ENCODE results near the gene NPHP4. TPM values are rescaled to one million over a fixed set of nuclear protein-coding genes. Genes with fewer than 3 reads are reported as not detected.

NPHP4 gene
- polyA plus RNA-seq, 4 donors = 1.4 to 10.0 (median 2.8) TPM

DNA sequence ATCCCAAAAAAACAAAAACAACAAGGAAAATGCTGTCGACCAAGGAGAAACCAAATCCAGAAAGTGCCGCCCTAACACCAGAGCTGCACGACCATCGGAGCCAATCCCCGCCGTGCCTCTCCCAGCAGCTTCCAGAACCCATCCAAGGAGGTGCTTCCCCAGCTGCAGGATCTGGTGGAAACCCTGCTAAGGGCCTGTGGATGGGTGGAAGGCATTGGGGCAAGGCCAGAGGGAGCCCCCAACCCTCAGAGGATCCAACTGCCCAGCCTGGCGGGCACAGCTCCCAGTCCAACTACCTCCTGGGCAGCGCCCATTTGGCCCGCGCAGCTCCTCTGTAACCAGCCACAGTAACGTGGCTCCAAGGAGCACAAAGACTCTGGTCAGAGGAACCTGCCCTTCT is 81.6 kb downstream of the NPHP4 start:
- DNase-seq (no peak), FAIRE-seq (no peak)
- WGBS, 3 donors = 97 to 98% (median 98%) methylated on average over 11 of the region's 11 CpGs
- Histone ChIP-seq H3K27ac (ENCODE audit: low read depth in 1 of 3, low read length in 2 of 3) (no peak overlapping the region), H3K9me3 (ENCODE audit: control insufficient read depth in 2 of 2, insufficient read depth in 1 of 2, low read depth in 1 of 2, low read length in 1 of 2) (no peaks in the 10 kb centered on the region), H3K27me3 (ENCODE audit: control insufficient read depth in 3 of 3, insufficient read depth in 3 of 3, low read length in 3 of 3) (no peaks in the 10 kb centered on the region), H3K4me1 (ENCODE audit: control insufficient read depth in 3 of 3, insufficient read depth in 2 of 3, low read depth in 1 of 3, low read length in 2 of 3) (no peaks in the 10 kb centered on the region), H3K36me3 (ENCODE audit: control insufficient read depth in 3 of 3, insufficient read depth in 2 of 3, low read depth in 1 of 3, low read length in 3 of 3) (peaks cover 0 to 19% (median 0%) of the 10 kb centered on the region in 3 donors), H3K4me3 (ENCODE audit: low read depth in 1 of 3, low read length in 3 of 3) (no peak overlapping the region)

DNA sequence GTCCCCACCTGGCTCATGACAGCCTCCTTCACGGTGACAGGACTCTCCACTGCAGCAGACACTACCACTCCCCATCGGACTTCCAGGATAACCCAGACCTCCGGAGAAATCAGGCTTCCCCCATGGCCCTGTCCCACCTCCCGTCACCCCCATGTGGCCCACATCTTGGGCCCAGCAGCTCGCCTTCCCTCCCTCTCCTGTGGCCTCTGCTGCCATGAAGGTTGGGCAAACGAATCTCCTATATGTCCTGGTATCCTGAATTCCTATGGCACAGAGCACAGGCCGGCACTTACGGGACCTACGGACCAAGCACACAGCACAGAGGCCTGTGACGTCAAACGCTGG is 82.0 kb downstream of the NPHP4 start:
- DNase-seq (no peak), FAIRE-seq (no peak)
- Histone ChIP-seq H3K27ac (ENCODE audit: low read depth in 1 of 3, low read length in 2 of 3) (no peak overlapping the region), H3K9me3 (ENCODE audit: control insufficient read depth in 2 of 2, insufficient read depth in 1 of 2, low read depth in 1 of 2, low read length in 1 of 2) (no peaks in the 10 kb centered on the region), H3K27me3 (ENCODE audit: control insufficient read depth in 3 of 3, insufficient read depth in 3 of 3, low read length in 3 of 3) (no peaks in the 10 kb centered on the region), H3K4me3 (ENCODE audit: low read depth in 1 of 3, low read length in 3 of 3) (no peak overlapping the region), H3K36me3 (ENCODE audit: control insufficient read depth in 3 of 3, insufficient read depth in 2 of 3, low read depth in 1 of 3, low read length in 3 of 3) (peaks cover 0 to 23% (median 0%) of the 10 kb centered on the region in 3 donors), H3K4me1 (ENCODE audit: control insufficient read depth in 3 of 3, insufficient read depth in 2 of 3, low read depth in 1 of 3, low read length in 2 of 3) (no peaks in the 10 kb centered on the region)
- WGBS, 3 donors = 92 to 98% (median 94%) methylated on average over 11 of the region's 11 CpGs

DNA sequence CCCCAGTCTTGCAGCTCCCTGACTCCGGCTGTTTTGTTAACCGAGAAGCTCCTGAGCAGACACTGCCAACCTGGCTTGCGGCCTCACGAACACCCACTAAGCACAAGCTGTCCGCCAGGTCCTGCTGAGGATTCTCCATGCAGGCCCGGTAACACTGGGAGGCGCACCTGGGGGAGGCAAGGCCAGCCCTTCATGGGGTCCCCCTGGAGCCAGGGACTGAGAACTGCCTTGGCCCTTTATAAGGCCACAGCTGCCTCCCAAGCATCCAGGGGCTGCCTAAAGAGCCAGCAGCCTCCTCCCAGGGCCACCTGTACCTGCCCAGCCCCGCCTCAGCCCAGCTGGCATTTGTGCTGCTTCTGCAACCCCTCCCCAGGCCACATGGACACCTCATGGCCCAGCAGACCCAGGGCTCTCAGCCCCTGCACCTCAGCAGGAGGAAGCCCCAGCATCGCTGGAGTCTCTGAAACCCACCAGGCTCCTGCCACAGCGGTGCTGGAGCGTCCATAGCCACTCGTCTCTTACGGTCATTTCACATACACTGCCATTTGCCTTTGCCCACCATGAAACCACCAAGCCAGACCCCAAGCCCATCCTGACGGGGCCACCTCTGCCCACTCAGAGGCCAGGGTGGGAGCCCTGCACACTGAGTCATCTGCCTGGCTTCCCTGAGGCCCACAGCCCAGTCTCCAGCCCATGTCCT is 82.5 kb downstream of the NPHP4 start:
- no peak overlapping the region for H3K27ac ChIP-seq (ENCODE audit: low read depth in 1 of 3, low read length in 2 of 3)
- 95 to 97% (median 96%) methylated on average over 14 of the region's 14 CpGs for WGBS, 3 donors
- H3K4me3 ChIP-seq (ENCODE audit: low read depth in 1 of 3, low read length in 3 of 3) = no peak overlapping the region
- H3K36me3 ChIP-seq (ENCODE audit: control insufficient read depth in 3 of 3, insufficient read depth in 2 of 3, low read depth in 1 of 3, low read length in 3 of 3) = peaks cover 0 to 22% (median 2%) of the 10 kb centered on the region in 3 donors
- no peaks in the 10 kb centered on the region for H3K9me3 ChIP-seq (ENCODE audit: control insufficient read depth in 2 of 2, insufficient read depth in 1 of 2, low read depth in 1 of 2, low read length in 1 of 2)
- no peaks in the 10 kb centered on the region for H3K27me3 ChIP-seq (ENCODE audit: control insufficient read depth in 3 of 3, insufficient read depth in 3 of 3, low read length in 3 of 3)
- FAIRE-seq (no peak), DNase-seq (no peak)
- no peaks in the 10 kb centered on the region for H3K4me1 ChIP-seq (ENCODE audit: control insufficient read depth in 3 of 3, insufficient read depth in 2 of 3, low read depth in 1 of 3, low read length in 2 of 3)

DNA sequence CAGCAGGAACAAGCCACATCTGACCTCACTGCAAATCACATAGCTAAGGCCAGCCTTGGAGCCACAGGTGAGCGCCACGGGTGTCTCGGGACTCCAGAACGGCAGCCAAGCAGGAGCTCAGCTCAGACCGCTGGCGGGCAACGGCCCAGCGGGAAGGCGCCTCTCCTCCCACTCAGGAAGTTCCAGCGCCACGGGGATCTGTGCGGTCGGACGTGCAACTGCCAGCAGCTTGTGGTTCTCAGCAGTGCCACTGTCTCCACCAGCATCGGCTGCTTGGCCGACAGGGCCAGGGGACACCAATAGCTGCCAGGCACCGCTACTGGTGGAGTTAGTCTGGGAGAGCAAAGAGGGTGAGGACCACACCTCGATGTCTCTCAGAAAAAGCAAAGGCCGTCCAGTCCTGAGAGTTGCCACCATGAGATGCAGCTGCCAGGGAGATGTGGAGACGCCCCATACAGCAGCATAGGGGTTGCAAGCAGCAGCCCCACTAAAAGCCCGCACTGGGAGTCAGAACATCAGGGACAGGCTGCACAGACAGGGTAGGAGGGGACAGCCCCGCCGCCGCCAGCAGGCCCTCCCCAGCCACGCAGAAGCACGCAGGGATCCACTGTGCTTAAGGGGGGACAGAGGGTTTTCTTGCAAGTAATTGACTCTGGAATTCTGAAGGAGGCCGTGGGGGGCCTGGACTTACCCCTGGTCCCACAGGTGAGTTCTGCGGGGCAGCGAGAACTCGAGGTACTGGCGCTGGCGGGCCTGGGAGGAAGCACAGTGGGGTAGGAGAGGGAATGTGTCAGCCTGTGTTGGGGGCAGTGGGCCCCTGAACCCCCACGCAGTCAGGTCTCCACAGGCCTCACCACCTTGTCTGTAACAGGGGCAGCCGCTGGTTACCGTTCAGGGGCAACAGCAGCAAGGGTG is 83.5 kb downstream of the NPHP4 start:
- DNase-seq = no peak
- Histone ChIP-seq H3K27ac (ENCODE audit: low read depth in 1 of 3, low read length in 2 of 3) (no peak overlapping the region), H3K27me3 (ENCODE audit: control insufficient read depth in 3 of 3, insufficient read depth in 3 of 3, low read length in 3 of 3) (no peaks in the 10 kb centered on the region), H3K4me3 (ENCODE audit: low read depth in 1 of 3, low read length in 3 of 3) (no peak overlapping the region), H3K9me3 (ENCODE audit: control insufficient read depth in 2 of 2, insufficient read depth in 1 of 2, low read depth in 1 of 2, low read length in 1 of 2) (no peaks in the 10 kb centered on the region), H3K36me3 (ENCODE audit: control insufficient read depth in 3 of 3, insufficient read depth in 2 of 3, low read depth in 1 of 3, low read length in 3 of 3) (peaks cover 0 to 27% (median 3%) of the 10 kb centered on the region in 3 donors), H3K4me1 (ENCODE audit: control insufficient read depth in 3 of 3, insufficient read depth in 2 of 3, low read depth in 1 of 3, low read length in 2 of 3) (no peaks in the 10 kb centered on the region)
- no peak for FAIRE-seq
- 95% methylated on average over 34 to 35 of the region's 35 CpGs for WGBS, 3 donors

- DNase-seq (no peak), FAIRE-seq (no peak)
- H3K36me3 ChIP-seq (ENCODE audit: control insufficient read depth in 3 of 3, insufficient read depth in 2 of 3, low read depth in 1 of 3, low read length in 3 of 3) = peaks cover 0 to 29% (median 3%) of the 10 kb centered on the region in 3 donors
- no peaks in the 10 kb centered on the region for H3K27me3 ChIP-seq (ENCODE audit: control insufficient read depth in 3 of 3, insufficient read depth in 3 of 3, low read length in 3 of 3)
- H3K4me3 ChIP-seq (ENCODE audit: low read depth in 1 of 3, low read length in 3 of 3) = no peak overlapping the region
- H3K9me3 ChIP-seq (ENCODE audit: control insufficient read depth in 2 of 2, insufficient read depth in 1 of 2, low read depth in 1 of 2, low read length in 1 of 2) = no peaks in the 10 kb centered on the region
- H3K27ac ChIP-seq (ENCODE audit: low read depth in 1 of 3, low read length in 2 of 3) = no peak overlapping the region
- 95 to 97% (median 95%) methylated on average over 8 of the region's 8 CpGs for WGBS, 3 donors
- no peaks in the 10 kb centered on the region for H3K4me1 ChIP-seq (ENCODE audit: control insufficient read depth in 3 of 3, insufficient read depth in 2 of 3, low read depth in 1 of 3, low read length in 2 of 3)
Observed at GRCh38 chr1:5907966-5908365, 84.3 kb downstream of the NPHP4 start.

- WGBS, 3 donors = 94 to 96% (median 95%) methylated on average over 11 of the region's 11 CpGs
- H3K27ac ChIP-seq (ENCODE audit: low read depth in 1 of 3, low read length in 2 of 3) = no peak overlapping the region
- H3K4me1 ChIP-seq (ENCODE audit: control insufficient read depth in 3 of 3, insufficient read depth in 2 of 3, low read depth in 1 of 3, low read length in 2 of 3) = no peaks in the 10 kb centered on the region
- no peaks in the 10 kb centered on the region for H3K9me3 ChIP-seq (ENCODE audit: control insufficient read depth in 2 of 2, insufficient read depth in 1 of 2, low read depth in 1 of 2, low read length in 1 of 2)
- H3K4me3 ChIP-seq (ENCODE audit: low read depth in 1 of 3, low read length in 3 of 3) = no peak overlapping the region
- DNase-seq = no peak
- peaks cover 0 to 29% (median 3%) of the 10 kb centered on the region in 3 donors for H3K36me3 ChIP-seq (ENCODE audit: control insufficient read depth in 3 of 3, insufficient read depth in 2 of 3, low read depth in 1 of 3, low read length in 3 of 3)
- no peak for FAIRE-seq
- no peaks in the 10 kb centered on the region for H3K27me3 ChIP-seq (ENCODE audit: control insufficient read depth in 3 of 3, insufficient read depth in 3 of 3, low read length in 3 of 3)
Observed at GRCh38 chr1:5907386-5907785, 84.8 kb downstream of the NPHP4 start.

DNA sequence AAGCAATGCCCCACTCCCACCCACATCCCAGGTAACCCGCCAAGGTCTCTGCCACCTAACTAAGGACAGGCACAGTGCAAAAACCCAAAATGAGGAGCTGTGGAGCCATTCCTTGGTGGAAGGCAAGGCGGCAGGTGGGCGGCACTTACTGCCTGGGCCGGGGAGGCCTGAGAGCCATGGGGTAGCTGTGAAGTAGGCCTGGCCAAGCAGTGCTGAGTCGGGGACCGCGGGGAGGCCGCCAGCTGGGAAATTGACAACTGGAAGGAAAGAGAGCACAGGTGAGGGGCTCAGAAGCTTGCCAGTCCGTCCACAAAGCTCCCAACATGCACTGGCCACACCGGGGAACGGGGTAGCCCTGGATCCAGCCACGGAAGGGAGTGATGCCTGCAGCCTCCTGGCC is 85.3 kb downstream of the NPHP4 start:
- Histone ChIP-seq H3K4me1 (ENCODE audit: control insufficient read depth in 3 of 3, insufficient read depth in 2 of 3, low read depth in 1 of 3, low read length in 2 of 3) (no peaks in the 10 kb centered on the region), H3K9me3 (ENCODE audit: control insufficient read depth in 2 of 2, insufficient read depth in 1 of 2, low read depth in 1 of 2, low read length in 1 of 2) (no peaks in the 10 kb centered on the region), H3K27ac (ENCODE audit: low read depth in 1 of 3, low read length in 2 of 3) (no peak overlapping the region), H3K4me3 (ENCODE audit: low read depth in 1 of 3, low read length in 3 of 3) (no peak overlapping the region), H3K27me3 (ENCODE audit: control insufficient read depth in 3 of 3, insufficient read depth in 3 of 3, low read length in 3 of 3) (no peaks in the 10 kb centered on the region), H3K36me3 (ENCODE audit: control insufficient read depth in 3 of 3, insufficient read depth in 2 of 3, low read depth in 1 of 3, low read length in 3 of 3) (peaks cover 0 to 29% (median 3%) of the 10 kb centered on the region in 3 donors)
- FAIRE-seq (no peak), DNase-seq (no peak)
- WGBS, 3 donors = 95 to 97% (median 96%) methylated on average over 12 of the region's 12 CpGs

- DNase-seq (no peak), FAIRE-seq (no peak)
- no peaks in the 10 kb centered on the region for H3K4me1 ChIP-seq (ENCODE audit: control insufficient read depth in 3 of 3, insufficient read depth in 2 of 3, low read depth in 1 of 3, low read length in 2 of 3)
- no peak overlapping the region for H3K4me3 ChIP-seq (ENCODE audit: low read depth in 1 of 3, low read length in 3 of 3)
- H3K9me3 ChIP-seq (ENCODE audit: control insufficient read depth in 2 of 2, insufficient read depth in 1 of 2, low read depth in 1 of 2, low read length in 1 of 2) = no peaks in the 10 kb centered on the region
- H3K27me3 ChIP-seq (ENCODE audit: control insufficient read depth in 3 of 3, insufficient read depth in 3 of 3, low read length in 3 of 3) = no peaks in the 10 kb centered on the region
- H3K27ac ChIP-seq (ENCODE audit: low read depth in 1 of 3, low read length in 2 of 3) = no peak overlapping the region
- WGBS, 3 donors = 91 to 95% (median 92%) methylated on average over 6 of the region's 6 CpGs
- peaks cover 0 to 26% (median 3%) of the 10 kb centered on the region in 3 donors for H3K36me3 ChIP-seq (ENCODE audit: control insufficient read depth in 3 of 3, insufficient read depth in 2 of 3, low read depth in 1 of 3, low read length in 3 of 3)
Observed at GRCh38 chr1:5906116-5906515, 86.1 kb downstream of the NPHP4 start.

All from small intestine (tissue), 7 donors.